HG02970 (cell line): ENCODE data around the gene ARFGAP1.

Experiments
- ATAC-seq: cut with Tn5 transposase; IDR thresholded peaks from one replicate; pipeline ENCODE4 v1.9.1; 2021; ENCODE audit warnings: mild to moderate bottlenecking, moderate library complexity, moderate number of reproducible peaks; ENCODE audit not compliant: unreplicated experiment, low FRiP score

ARFGAP1 gene

GRCh38 chr20:63276956-63277355 is 4.3 kb downstream of the ARFGAP1 start:
- ATAC-seq = no peak

GRCh38 chr20:63277466-63278272 is 5.1 kb downstream of the ARFGAP1 start:
- no peak for ATAC-seq

DNA sequence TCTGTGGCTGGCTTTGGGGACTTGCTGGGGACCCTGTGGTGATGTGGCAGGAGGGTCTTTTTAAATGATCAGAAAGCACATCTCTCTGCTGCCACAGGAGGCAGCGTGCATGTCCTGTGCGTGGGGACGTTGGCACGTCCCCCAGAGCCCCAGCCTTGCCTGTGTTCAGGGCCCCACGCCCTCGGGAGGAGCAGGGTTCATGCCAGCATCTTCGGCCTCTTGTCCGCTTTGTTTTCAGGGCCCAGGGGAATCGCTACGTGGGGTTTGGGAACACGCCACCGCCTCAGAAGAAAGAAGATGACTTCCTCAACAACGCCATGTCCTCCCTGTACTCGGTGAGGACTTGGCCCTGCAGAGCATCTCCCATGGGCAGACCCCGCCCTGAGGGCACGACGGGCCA is 6.0 kb downstream of the ARFGAP1 start:
- no peak for ATAC-seq

DNA sequence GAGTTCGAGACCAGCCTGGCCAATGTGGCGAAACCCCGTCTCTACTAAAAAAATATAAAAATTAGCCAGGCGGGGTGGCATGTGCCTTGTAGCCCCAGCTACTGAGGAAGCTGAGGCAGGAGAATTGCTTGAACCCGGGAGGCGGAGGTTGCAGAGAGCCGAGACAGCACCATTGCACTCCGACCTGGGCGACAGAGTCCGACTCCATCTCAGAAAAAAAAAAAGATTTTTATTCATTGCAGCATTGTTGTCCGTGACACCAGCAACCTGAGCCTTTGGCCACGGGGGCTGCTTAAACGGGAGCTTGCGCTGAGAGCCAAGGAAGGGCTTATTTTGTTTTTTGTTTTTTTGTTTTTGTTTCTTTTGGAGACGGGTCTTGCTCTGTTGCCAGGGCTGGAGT is 7.3 kb downstream of the ARFGAP1 start:
- ATAC-seq = no peak

DNA sequence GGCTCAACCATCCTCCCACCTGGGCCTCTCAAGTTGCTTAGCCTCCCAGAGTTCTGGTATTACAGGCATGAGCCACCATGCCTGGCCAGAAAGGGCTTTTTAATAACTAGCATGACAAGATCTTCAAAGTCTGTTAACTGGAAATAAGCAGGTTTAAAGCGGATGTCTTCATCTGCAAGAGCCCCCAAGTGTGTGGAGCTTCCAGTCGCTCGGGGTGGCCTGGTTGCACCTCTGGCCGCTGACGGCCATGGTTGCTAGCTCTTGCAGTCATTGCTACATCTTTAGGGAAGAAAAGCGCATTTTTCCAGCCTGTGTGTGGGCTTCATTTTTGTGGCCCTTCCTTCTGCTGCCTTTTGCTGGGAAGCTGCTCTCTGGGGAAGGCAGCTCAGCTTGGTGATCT is 7.8 kb downstream of the ARFGAP1 start:
- ATAC-seq = no peak

- ATAC-seq = no peak
These were observed 8.4 kb downstream of the ARFGAP1 start for GRCh38 chr20:63280929-63281545.

GRCh38 chr20:63281742-63282665 is 9.4 kb downstream of the ARFGAP1 start:
- ATAC-seq = no peak

GRCh38 chr20:63282946-63283345 is 10.3 kb downstream of the ARFGAP1 start:
- no peak for ATAC-seq

- ATAC-seq = no peak
These were observed 10.9 kb downstream of the ARFGAP1 start for GRCh38 chr20:63283397-63284082.

GRCh38 chr20:63284083-63284440 is 11.4 kb downstream of the ARFGAP1 start:
- no peak for ATAC-seq

- ATAC-seq = no peak
These were observed 11.9 kb downstream of the ARFGAP1 start for GRCh38 chr20:63284544-63284949.

GRCh38 chr20:63284981-63285524 is 12.4 kb downstream of the ARFGAP1 start:
- ATAC-seq = no peak

GRCh38 chr20:63285636-63286615 is 13.3 kb downstream of the ARFGAP1 start:
- ATAC-seq = no peak

DNA sequence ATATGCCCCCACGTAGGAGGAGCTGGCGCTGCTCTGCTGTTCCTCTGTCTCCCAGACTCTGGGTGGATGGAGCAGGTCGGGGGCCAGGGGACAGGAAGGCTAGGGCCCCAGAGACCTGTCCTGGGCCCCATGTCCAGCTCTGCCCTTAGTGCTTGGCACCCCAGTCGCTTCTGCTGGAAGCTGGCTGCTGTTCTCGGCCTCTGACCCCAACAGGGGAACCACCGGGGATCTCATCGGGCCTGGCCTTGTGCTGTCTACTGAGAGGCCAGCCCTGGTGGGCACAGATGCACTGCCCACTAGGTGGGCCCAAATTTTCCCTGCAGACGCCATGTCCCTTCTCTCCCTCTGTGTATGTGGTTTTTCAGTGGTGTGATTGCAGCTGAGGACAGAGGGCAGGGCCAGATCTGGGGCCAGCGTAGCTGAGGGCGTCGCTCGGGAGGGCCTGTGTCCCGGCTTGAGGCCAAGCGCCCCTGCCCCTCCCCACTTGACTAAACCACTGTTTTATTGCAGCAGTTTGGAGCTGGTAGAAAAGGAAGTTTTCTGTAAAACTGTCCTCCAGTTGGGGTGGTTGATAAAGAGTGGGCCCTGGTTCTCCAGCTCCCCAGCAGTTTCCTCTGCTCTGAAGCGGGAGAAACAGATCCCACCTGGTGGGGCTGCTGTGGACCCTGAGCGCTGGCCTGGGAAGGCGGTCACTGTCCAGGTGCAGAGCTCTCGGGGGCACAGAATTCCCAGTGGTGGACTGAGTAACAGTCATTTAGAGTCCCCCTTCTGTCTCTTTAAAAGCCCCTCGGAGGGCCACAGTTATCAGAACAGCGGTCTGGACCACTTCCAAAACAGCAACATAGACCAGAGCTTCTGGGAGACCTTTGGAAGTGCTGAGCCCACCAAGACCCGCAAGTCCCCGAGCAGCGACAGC is 14.4 kb downstream of the ARFGAP1 start:
- no peak for ATAC-seq

- no peak for ATAC-seq
These were observed 15.3 kb downstream of the ARFGAP1 start for GRCh38 chr20:63287697-63288580.

DNA sequence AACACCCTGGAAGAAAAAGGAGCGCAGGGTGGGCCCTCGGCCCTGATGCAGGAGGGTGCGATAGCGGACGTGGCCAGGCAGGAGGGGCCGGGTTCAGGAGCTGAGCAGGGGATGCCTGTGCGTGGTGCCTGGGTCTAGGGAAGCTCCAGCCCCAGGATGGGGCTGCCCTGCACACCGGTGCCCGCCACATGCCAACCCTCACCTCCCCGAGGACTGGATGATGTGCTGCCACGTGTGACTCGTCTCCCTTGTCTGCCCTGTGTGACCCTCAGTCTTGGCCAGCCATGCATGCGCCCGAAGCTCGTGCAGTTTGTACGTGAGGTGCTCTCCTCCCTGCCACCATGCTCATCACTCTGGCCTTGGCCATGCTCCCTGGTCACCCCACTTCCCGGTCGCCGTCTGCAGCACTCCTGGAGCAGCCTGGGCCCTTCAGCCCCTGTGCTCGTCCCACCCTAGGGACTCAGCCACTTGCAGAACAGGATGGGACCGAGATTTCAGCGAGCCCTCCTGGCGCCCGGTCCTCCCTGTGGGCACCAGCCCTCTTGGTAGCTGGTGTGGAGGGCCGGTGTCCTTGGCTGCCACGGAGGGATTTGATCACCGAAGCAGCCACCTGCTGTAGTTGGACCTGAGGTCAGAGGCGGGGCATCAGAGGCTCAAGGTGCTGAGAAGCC is 16.1 kb downstream of the ARFGAP1 start:
- no peak for ATAC-seq
